Natural killer cell (primary cell): ENCODE measurements around the gene IKZF1. TPM values are rescaled to one million over a fixed set of nuclear protein-coding genes. Genes with fewer than 3 reads are reported as not detected.

Source experiments
- ATAC-seq, 3 donors: fragments of 150-1000 bp in 2 of 3; fragments of 200-7000 bp in 1 of 3; cut with Tn5 transposase; 1 replicate in 1 of 3; 2 replicates in 2 of 3; pipeline ENCODE4 v1.10.0; 2021; ENCODE audit warnings: mild to moderate bottlenecking in 2 of 3, moderate library complexity in 2 of 3
- DNase-seq, 2 donors: peaks; one replicate each; pipeline versions ENCODE4 v3.0.0 to v3.0.0-alpha.2; 2013 to 2021; ENCODE audit warnings: mixed read lengths in 1 of 2
- H3K27ac ChIP-seq: one replicate; pipeline ENCODE4 v1.5.1; 2013; ENCODE audit warnings: mild to moderate bottlenecking, low read length
- H3K27me3 ChIP-seq: one replicate; pipeline ENCODE4 v1.6.1; 2013; ENCODE audit warnings: low read length; ENCODE audit not compliant: control insufficient read depth, insufficient read depth
- H3K36me3 ChIP-seq: one replicate; pipeline ENCODE4 v1.6.1; 2013; ENCODE audit warnings: low read length; ENCODE audit not compliant: control insufficient read depth, insufficient read depth
- H3K4me1 ChIP-seq: one replicate; pipeline ENCODE4 v1.6.1; 2013; ENCODE audit warnings: low read length; ENCODE audit not compliant: control insufficient read depth, insufficient read depth
- H3K4me3 ChIP-seq: one replicate; pipeline ENCODE4 v1.5.1; 2013; ENCODE audit warnings: low read length
- H3K9me3 ChIP-seq: one replicate; pipeline ENCODE4 v1.6.1; 2013; ENCODE audit warnings: low read length; ENCODE audit not compliant: control insufficient read depth, insufficient read depth
- H3K27ac Mint-ChIP-seq, 2 donors: one replicate each; pipeline ENCODE4 v1.8.0; 2022; ENCODE audit warnings: mild to moderate bottlenecking in 2 of 2, mixed read lengths in 2 of 2, moderate library complexity in 1 of 2
- H3K27me3 Mint-ChIP-seq, 2 donors: one replicate each; pipeline ENCODE4 v1.8.0; 2022; ENCODE audit warnings: low read depth in 2 of 2, mixed read lengths in 2 of 2
- H3K36me3 Mint-ChIP-seq: one replicate; pipeline ENCODE4 v1.8.0; 2022; ENCODE audit warnings: mixed read lengths
- H3K4me1 Mint-ChIP-seq, 2 donors: one replicate each; pipeline ENCODE4 v1.8.0; 2022; ENCODE audit warnings: mixed read lengths in 2 of 2
- H3K4me3 Mint-ChIP-seq: one replicate; pipeline ENCODE4 v1.8.0; 2022; ENCODE audit warnings: mild to moderate bottlenecking, moderate library complexity, mixed read lengths
- H3K9me3 Mint-ChIP-seq, 2 donors: one replicate each; pipeline ENCODE4 v1.8.0; 2022; ENCODE audit warnings: mixed read lengths in 2 of 2
- WGBS: methylation state at CpG from one replicate; pipeline ENCODE4 v1.1.7; 2013; ENCODE audit warnings: missing lambda C conversion rate; ENCODE audit not compliant: insufficient coverage; 5-methylcytosine and 5-hydroxymethylcytosine counted together
- intact Hi-C: fragments of 100-400 bp; cut with micrococcal nuclease; formaldehyde crosslinking; loops from one replicate; pipeline ENCODE4 v1.14.2; 2022
- total RNA-seq, 4 donors: library from RNA; stranded (reverse); fragments of 120-200 nt in 1 of 4; gene quantifications; one replicate each; pipeline versions ENCODE4 v1.2.3 to v1.2.4, GENCODE V29; 2013 to 2022
- TF ChIP-seq, protein P1 (sequence below): fragments of 200-600 bp; IDR thresholded peaks from one replicate; pipeline ENCODE4 v1.8.0; 2022; ENCODE audit warnings: antibody characterized with exemption

The IKZF1 gene
- total RNA-seq, 3 donors from 2014 or later (not counting 1 experiment from before 2014, with no cell fraction given): 294 to 391 (median 350) TPM

DNA sequence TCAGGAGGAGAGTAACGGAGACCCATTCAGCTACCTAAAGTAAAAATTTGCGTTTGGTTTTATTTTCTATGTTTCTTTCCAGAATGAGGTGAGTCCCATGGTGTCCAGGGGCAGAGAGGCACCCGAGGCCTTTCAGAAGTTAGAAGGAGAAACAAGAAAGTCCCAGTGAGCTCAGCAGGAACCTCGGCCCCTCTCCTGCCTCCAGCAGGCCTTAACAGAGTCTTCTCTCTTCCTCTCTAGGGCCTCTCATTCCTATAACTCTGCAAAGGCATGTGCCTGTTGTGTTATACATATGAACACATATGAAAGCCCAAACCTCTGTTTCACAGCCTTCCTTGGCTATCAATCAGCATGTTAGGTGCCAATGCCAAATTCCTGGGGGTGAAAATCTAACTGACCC, 20.8 kb upstream of the IKZF1 start:
- Mint-ChIP-seq H3K27ac (peak overlapping the region; percentile 50 to 91), H3K4me1 (peaks cover 43 to 51% of the 10 kb centered on the region in 2 donors), H3K27me3 (no peaks in the 10 kb centered on the region), H3K9me3 (peaks cover 0 to 2% of the 10 kb centered on the region in 2 donors), H3K36me3 (no peaks in the 10 kb centered on the region), H3K4me3 (peak overlapping the region; percentile 22)
- Histone ChIP-seq H3K4me1 (peaks cover 45% of the 10 kb centered on the region), H3K9me3 (no peaks in the 10 kb centered on the region), H3K27me3 (no peaks in the 10 kb centered on the region), H3K27ac (peak overlapping the region; percentile 39), H3K4me3 (no peak overlapping the region), H3K36me3 (no peaks in the 10 kb centered on the region)
- no peak for DNase-seq
- intact Hi-C loops: no loop called here
- ATAC-seq: no peak
- 87% methylated on average over 4 of the region's 4 CpGs for WGBS
- TF ChIP-seq, protein P1, sequence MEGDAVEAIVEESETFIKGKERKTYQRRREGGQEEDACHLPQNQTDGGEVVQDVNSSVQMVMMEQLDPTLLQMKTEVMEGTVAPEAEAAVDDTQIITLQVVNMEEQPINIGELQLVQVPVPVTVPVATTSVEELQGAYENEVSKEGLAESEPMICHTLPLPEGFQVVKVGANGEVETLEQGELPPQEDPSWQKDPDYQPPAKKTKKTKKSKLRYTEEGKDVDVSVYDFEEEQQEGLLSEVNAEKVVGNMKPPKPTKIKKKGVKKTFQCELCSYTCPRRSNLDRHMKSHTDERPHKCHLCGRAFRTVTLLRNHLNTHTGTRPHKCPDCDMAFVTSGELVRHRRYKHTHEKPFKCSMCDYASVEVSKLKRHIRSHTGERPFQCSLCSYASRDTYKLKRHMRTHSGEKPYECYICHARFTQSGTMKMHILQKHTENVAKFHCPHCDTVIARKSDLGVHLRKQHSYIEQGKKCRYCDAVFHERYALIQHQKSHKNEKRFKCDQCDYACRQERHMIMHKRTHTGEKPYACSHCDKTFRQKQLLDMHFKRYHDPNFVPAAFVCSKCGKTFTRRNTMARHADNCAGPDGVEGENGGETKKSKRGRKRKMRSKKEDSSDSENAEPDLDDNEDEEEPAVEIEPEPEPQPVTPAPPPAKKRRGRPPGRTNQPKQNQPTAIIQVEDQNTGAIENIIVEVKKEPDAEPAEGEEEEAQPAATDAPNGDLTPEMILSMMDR: no peak

DNA sequence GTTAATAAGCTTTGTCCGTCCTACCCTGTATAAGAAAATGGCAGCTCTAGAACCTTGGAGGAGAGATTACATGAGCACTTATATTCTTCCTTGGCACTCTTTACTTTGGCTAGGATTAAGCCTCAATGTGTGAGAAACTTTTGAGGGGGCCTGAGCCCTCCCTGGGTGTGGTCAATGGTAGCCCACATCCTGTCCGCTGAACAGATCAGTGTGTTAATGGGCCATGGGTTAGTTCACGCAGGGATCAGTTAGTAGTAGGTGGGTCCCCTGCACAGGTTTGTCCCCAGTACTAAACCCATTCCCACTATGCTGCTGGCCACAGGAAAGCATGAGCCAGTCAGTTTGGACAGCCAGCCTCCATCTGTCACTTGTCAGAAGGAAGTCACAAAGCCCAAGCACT, 20.2 kb upstream of the IKZF1 start:
- TF ChIP-seq, protein P1: no peak
- H3K36me3 Mint-ChIP-seq: no peaks in the 10 kb centered on the region
- peak overlapping the region; percentile 7 for H3K4me3 Mint-ChIP-seq
- ATAC-seq: peak; percentile 53 to 77 (median 63)
- Histone ChIP-seq H3K9me3 (no peaks in the 10 kb centered on the region), H3K36me3 (no peaks in the 10 kb centered on the region), H3K4me3 (no peak overlapping the region), H3K27ac (peak overlapping the region; percentile 39), H3K4me1 (peaks cover 45% of the 10 kb centered on the region), H3K27me3 (no peaks in the 10 kb centered on the region)
- no peak for DNase-seq
- peaks cover 0 to 2% of the 10 kb centered on the region in 2 donors for H3K9me3 Mint-ChIP-seq
- peaks cover 43 to 51% of the 10 kb centered on the region in 2 donors for H3K4me1 Mint-ChIP-seq
- WGBS: 38% methylated on average over 3 of the region's 3 CpGs
- H3K27me3 Mint-ChIP-seq: no peaks in the 10 kb centered on the region
- peak overlapping the region; percentile 50 to 91 for H3K27ac Mint-ChIP-seq
- intact Hi-C loops: no loop called here

DNA sequence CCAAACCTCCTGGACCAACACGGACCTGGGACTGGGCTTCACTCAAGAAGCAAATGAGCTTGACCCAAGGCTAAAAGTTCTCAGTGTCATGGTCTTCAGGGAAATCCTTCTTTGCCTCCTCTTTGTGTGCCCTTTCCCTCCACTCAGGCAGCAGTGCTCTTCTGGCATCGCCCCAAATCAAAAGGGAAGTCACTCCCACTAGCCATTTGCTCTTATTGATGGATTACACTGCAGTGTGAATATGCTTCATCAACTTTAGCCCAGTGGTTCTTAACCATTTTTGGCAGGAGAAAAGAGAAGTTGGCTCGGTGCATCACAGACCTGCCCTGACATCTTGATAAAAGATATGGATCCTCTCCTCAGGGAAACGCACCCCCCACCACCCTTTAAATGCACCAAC, 19.2 kb upstream of the IKZF1 start:
- intact Hi-C loops: no loop called here
- no peaks in the 10 kb centered on the region for H3K27me3 ChIP-seq
- H3K36me3 ChIP-seq: no peaks in the 10 kb centered on the region
- ATAC-seq: no peak
- TF ChIP-seq, protein P1: no peak
- no peak overlapping the region for H3K27ac ChIP-seq
- 88% methylated on average over 3 of the region's 4 CpGs for WGBS
- no peaks in the 10 kb centered on the region for H3K9me3 ChIP-seq
- Mint-ChIP-seq H3K9me3 (peaks cover 0 to 2% of the 10 kb centered on the region in 2 donors), H3K36me3 (no peaks in the 10 kb centered on the region), H3K27ac (peak overlapping the region; percentile 50 to 91), H3K27me3 (no peaks in the 10 kb centered on the region), H3K4me1 (peaks cover 43 to 51% of the 10 kb centered on the region in 2 donors), H3K4me3 (no peak overlapping the region)
- DNase-seq: no peak
- H3K4me1 ChIP-seq: peaks cover 45% of the 10 kb centered on the region
- H3K4me3 ChIP-seq: no peak overlapping the region

DNA sequence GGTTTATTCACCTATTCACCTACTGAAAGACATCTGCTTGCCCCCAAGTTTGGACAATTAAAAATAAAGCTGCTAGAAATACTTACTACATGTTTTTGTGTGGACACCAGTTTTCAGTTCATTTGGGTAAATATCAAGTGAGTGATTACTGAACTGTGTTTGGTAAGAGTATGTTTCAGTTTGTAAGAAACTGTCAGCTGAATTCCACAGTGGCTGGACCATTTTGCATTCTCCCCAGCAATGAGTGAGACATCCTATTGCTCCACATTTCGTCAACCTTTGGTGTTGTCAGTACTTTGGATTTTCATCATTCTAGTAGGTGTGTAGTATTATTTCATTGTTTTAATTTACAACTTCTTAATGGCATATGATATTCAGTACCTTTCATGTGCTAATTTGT, 17.4 kb upstream of the IKZF1 start:
- H3K4me1 Mint-ChIP-seq: peaks cover 31 to 35% of the 10 kb centered on the region in 2 donors
- Histone ChIP-seq H3K4me1 (peaks cover 34% of the 10 kb centered on the region), H3K9me3 (no peaks in the 10 kb centered on the region), H3K27ac (no peak overlapping the region), H3K36me3 (no peaks in the 10 kb centered on the region), H3K4me3 (no peak overlapping the region), H3K27me3 (no peaks in the 10 kb centered on the region)
- TF ChIP-seq, protein P1: no peak
- intact Hi-C loops: no loop called here
- no peak for DNase-seq
- no peak overlapping the region for H3K27ac Mint-ChIP-seq
- H3K36me3 Mint-ChIP-seq: no peaks in the 10 kb centered on the region
- no peak for ATAC-seq
- peaks cover 0 to 2% of the 10 kb centered on the region in 2 donors for H3K9me3 Mint-ChIP-seq
- WGBS: 100% methylated on average over 1 of the region's 1 CpG
- H3K4me3 Mint-ChIP-seq: no peak overlapping the region
- no peaks in the 10 kb centered on the region for H3K27me3 Mint-ChIP-seq
